Coronary artery (tissue), 2 donors: ENCODE data around the gene PPP6R3.

Experiments used
- DNase-seq: peaks from one replicate; pipeline ENCODE4 v3.0.0-alpha.2; 2017; ENCODE audit warnings: low spot score
- H3K27ac ChIP-seq, 2 donors: fragments of 200-600 bp; sonication (generic); one replicate each; pipeline ENCODE4 v1.5.1; 2016 to 2019
- H3K4me3 ChIP-seq: fragments of 200-600 bp; sonication (generic); 2 replicates; pipeline ENCODE4 v1.5.1; 2016; ENCODE audit warnings: mild to moderate bottlenecking, moderate library complexity
- CTCF ChIP-seq: fragments of 200-600 bp; sonication (generic); IDR thresholded peaks from one replicate; pipeline ENCODE4 v1.5.1; 2019; ENCODE audit warnings: antibody characterized with exemption

PPP6R3 gene

GRCh38 chr11:68525930-68526329 is 65.4 kb downstream of the PPP6R3 start:
- no peak for TF ChIP-seq CTCF
- Histone ChIP-seq H3K27ac (no peak overlapping the region), H3K4me3 (no peak overlapping the region)
- no peak for DNase-seq

- Histone ChIP-seq H3K27ac (no peak overlapping the region), H3K4me3 (no peak overlapping the region)
- no peak for TF ChIP-seq CTCF
- DNase-seq = no peak
Observed at GRCh38 chr11:68527585-68527984, 67.0 kb downstream of the PPP6R3 start.

- Histone ChIP-seq H3K27ac (no peak overlapping the region), H3K4me3 (no peak overlapping the region)
- no peak for DNase-seq
- TF ChIP-seq CTCF = no peak
Observed at GRCh38 chr11:68528630-68529029, 68.1 kb downstream of the PPP6R3 start.

GRCh38 chr11:68531129-68531693 is 70.7 kb downstream of the PPP6R3 start:
- no peak for TF ChIP-seq CTCF
- H3K27ac ChIP-seq = no peak overlapping the region
- H3K4me3 ChIP-seq = no peak overlapping the region
- DNase-seq = no peak

- no peak overlapping the region for H3K27ac ChIP-seq
- no peak for TF ChIP-seq CTCF
- H3K4me3 ChIP-seq = no peak overlapping the region
- no peak for DNase-seq
Observed at GRCh38 chr11:68532727-68533369, 72.3 kb downstream of the PPP6R3 start.

GRCh38 chr11:68533945-68534344 is 73.4 kb downstream of the PPP6R3 start:
- TF ChIP-seq CTCF = no peak
- H3K27ac ChIP-seq = no peak overlapping the region

GRCh38 chr11:68535098-68535497 is 74.5 kb downstream of the PPP6R3 start:
- Histone ChIP-seq H3K4me3 (no peak overlapping the region), H3K27ac (no peak overlapping the region)
- no peak for DNase-seq
- TF ChIP-seq CTCF = no peak

More at GRCh38 chr11:68533945-68534344, 73.4 kb downstream of the PPP6R3 start:
- DNase-seq = no peak
- no peak overlapping the region for H3K4me3 ChIP-seq
